HPDE6-E6E7 (cell line): ENCODE results near the gene TDRD1.

Experiments used
- DNase-seq: peaks from one replicate; pipeline ENCODE4 v3.0.0; 2011; ENCODE audit warnings: missing footprints; ENCODE audit errors: extremely low spot score

TDRD1 gene

DNA sequence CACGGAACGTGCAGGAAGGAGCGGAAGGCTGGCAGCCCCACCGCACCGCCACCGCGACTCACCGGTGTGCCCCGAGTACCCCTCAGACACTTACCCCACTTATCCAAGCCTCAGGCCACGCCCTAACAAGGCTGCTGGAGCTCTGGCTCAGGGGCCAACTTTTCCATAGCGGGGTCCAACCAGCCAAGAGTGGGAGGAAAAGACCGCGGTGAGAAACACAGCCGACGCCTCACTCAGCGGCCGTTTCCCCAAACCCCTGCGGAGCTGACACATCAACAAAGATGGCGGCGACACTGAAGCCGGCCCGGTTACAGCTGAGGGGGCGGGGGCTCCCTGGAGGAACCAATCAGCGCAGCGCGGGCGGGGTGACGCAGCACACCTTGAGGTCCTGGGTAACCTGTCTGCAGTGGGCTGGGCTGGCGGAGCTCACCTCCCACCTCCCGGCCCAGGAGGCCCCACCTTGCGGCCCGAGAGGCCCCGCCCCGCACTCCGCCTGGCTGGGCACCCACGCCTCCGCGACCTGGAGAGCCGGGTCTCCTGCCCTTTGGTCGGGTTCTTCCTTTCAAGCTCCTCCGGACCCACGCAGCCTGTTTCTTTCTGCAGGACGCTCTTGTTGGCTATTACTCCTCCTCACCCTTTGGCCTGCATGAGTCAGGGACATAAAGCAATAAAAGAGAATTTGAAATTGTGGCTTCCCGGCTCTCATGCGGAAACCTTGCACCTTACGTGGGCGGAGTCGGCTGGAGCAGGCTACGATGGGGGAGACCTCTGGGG, 5.0 kb upstream of the TDRD1 start, which contains the start of gene CCDC186:
Gene CCDC186 (minus strand): TSS at position 283 of the 774 bp plus-strand sequence. CDS start 10,935 bp downstream, outside the sequence.
- peak; percentile 95 for DNase-seq

DNA sequence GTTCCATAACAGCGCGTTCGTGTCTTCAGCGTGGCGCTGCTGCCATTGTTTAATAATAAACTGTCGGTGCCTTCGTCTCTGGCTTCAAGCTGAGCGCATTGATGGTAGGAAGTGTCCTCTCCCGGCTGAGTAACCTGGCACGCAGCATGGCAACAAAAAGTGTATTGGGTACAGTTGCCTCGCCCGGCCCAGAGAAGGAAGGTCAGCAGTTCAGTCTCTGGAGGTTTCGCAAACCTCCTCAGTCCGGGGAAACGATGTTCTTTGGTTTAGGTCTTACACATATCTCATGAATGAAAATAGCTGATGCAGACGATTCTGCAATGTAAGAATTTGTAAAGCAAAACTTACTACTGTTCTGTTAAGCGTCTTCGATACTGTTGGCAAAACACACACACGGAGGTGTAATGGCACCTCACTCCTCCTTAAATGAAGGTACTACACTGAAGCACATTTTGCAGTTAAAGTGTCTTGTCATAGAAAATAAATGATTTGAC, 4.4 kb upstream of the TDRD1 start:
- peak; percentile 41 for DNase-seq

- no peak for DNase-seq
These were observed 3.5 kb upstream of the TDRD1 start for GRCh38 chr10:114175667-114176066.

DNA sequence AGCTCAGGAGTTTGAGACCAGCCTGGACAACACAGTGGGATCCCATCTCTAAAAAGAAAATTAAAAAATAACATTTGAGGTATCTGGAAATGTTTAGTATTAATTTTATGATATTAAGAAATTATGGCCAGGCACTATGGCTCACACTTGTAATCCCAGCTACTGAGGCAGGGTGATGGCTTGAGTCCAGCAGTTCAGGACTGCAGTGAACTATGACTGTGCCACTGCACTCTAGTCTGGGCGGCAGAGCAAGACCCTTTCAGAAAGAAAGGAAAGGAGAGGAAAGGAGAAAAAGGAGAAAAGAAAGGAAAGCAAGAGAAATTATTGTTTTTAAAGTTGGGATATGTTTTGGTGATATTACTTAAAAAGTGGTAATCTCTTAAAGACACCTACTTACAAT, 2.6 kb upstream of the TDRD1 start:
- DNase-seq, result no peak

- no peak for DNase-seq
These were observed 594 bp downstream of the TDRD1 start for GRCh38 chr10:114179747-114180146.

DNA sequence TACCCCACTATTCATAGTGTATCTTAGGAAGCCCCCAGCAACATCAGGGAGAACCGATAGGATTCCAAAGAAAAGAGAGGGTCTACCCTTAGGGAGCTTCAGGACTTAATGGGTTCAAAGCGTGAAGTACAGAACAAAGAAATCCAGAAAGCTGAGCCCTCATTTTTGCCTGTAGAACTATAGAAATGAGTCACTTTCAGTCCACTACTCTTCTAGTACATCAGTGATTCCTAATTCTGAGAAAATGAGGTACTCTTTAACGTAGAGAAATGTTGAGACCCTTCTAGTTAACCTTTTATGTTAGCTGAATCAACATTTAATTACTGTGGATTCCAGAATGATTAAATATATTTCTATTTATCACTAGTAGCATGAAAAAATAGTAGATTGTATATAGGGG, 1.8 kb downstream of the TDRD1 start:
- DNase-seq, result no peak

GRCh38 chr10:114181971-114182370, 2.8 kb downstream of the TDRD1 start:
- no peak for DNase-seq

GRCh38 chr10:114183563-114183962, 4.4 kb downstream of the TDRD1 start:
- no peak for DNase-seq

DNA sequence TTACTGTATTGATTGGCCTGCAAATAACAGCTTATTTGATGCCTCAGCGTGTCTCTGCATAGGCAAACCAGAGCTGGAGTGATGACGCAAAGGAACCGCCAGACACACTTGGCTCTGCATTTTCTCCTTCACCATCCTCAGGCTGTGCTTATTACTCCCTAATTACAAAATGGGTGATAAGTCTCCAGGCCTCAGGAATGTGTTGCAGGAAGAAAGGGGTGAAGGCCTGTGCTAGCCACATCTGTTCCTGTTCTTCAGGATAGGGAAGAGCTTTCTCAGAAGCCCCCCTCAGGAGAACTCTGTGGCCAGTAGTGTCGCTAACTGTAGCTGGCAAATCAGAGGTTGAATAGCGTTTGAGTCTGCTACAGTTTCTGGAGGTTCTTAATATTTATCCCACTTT, 5.1 kb downstream of the TDRD1 start:
- no peak for DNase-seq

DNA sequence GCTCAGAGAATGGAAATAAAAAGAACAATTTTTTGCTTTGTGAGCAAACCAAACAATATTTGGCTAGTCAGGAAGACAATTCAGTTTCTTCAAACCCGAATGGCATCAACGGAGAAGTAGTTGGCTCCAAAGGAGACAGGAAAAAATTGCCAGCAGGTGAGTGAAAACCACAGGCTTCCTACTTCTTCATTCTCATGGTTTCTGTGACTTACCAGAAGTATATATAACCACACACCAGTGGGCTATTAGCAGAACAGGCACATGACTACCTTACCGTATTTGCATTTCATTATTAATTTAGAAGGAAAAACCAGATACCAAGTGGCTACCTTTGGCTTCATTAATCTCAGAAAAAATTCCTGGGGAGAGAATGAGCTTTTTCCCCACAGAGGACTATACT, 8.8 kb downstream of the TDRD1 start:
- DNase-seq, result no peak

DNA sequence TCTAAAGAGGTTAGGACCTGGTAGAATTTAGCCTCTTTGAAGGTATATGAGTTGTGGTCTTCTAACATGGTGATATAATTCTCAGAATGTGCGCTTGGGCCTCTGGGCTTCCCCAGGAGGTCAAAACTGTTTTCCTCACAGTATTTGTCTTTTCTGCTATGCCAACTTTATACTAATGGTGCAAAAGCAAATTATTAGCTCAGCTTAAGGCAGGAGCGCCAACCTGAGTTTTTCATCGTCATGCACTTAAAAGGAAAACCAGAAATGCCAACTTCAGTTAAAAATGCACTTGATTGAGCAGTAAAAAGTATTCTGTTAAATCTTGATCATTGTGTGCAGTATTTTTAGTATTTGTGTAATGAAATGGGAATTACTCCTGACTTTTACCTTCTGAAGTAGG, 9.7 kb downstream of the TDRD1 start:
- DNase-seq, result no peak

- DNase-seq, result no peak
These were observed 10.5 kb downstream of the TDRD1 start for GRCh38 chr10:114189700-114190099.

GRCh38 chr10:114195079-114195478, 15.9 kb downstream of the TDRD1 start:
- DNase-seq, result no peak

- no peak for DNase-seq
These were observed 20.1 kb downstream of the TDRD1 start for GRCh38 chr10:114199239-114199638.

DNA sequence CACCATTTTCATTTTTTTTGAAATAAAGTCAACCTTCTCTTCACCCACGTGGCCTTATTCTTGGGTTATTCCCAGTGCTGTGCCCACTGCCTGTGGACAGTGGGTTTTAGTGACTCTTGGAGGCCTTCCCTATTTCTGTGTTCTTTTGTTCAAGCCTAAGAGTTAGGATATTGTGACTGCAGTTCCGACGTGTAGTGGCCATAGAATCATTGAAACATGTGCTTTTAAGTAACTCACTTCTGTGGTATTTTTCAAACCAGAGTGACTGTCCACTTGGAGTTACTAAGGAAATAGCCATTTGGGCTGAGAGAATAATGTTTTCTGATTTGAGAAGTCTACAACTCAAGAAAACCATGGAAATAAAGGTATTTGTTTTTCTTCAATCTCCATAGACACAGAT, 23.7 kb downstream of the TDRD1 start:
- no peak for DNase-seq

DNA sequence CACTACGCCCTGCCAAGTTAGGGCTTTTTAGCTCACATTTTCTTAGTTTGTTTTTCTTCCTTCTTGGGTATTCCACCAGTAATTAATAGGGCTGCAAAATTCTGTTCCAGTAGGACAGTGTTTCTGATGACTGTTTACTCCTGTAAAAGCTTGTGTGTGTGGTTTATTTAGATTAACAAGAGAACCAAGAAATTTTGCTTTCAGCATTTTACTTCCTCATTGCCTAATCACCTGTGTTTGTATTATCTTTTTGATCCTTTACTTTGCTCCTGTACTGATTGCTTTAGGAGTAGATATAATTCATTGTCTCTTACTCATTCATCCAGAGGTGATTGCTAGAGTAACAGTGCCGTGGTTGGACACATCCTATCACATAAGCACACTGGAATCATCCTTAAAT, 27.7 kb downstream of the TDRD1 start:
- DNase-seq, result no peak

DNA sequence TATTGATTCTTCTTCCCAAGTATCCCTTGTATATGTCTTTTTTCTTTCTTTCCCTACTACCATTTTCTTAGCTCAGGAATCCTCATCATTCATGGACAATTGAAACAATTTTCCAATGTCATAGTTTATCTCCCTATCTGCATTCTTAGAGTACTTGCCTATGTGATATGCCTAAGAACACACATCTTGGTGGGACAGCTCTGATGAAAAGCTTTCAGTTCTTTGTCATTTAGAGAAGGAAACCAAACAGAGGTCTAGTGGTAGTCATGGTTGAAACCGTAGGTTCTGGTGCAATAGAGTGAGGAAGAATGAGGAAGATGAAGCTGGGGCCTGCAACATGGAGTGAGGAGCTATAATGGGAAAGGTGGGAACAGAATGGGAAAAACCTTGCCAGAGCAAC, 28.2 kb downstream of the TDRD1 start:
- no peak for DNase-seq

DNA sequence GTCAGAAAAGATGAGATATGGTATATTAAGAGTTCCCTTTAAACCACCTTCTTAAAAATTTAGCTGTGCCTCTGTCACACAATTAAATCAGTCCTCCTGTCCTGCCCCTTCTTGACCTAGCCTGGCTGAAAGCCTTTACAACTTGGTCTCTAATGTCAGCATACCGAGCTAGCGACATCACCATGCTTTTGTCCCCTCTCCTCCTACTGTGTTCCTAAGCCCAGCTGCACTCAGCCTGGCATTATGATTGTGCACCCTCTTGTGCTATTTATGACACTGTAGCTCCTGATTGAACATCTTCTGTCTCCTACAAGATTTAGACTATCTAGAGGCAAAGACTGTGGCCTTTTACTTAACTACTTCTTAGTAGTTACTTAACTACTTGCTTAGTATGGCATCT, 29.2 kb downstream of the TDRD1 start:
- DNase-seq, result no peak

GRCh38 chr10:114212153-114212552, 33.0 kb downstream of the TDRD1 start:
- DNase-seq, result no peak

DNA sequence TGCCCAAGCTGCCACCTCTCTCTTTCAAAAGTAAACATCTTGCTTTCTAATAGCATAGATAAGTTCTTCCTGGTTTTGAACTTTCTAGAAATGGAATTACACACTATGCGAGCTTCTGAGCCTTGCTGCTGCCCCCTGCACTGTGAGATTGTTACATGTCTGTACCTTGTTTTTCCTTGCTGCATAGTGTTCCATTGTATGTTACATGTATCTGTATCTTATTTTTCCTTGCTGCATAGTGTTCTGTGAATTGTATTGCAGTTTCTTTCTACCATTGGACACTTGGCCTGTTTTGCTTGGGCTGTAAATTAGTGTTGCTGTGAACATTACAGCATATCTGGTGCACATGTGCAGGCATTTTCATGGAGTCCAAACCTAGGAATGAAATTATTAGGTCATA, 35.9 kb downstream of the TDRD1 start:
- no peak for DNase-seq

DNA sequence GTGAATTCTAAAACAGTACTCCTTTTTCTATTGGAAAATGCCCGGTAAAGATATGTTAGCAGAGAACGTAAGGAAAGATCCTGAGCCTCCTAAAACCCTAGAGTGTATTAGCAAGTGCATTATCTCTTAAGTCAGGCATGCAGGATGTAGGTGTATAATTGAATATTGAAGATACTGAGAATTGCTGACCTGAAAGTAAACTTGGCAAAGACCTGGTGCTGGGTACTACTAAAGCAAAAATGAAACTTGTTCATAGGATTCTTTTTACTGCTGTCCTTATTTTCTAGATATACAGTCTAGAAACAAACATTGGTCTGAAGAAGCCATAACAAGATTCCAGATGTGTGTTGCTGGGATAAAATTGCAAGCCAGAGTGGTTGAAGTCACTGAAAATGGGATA, 41.1 kb downstream of the TDRD1 start:
- no peak for DNase-seq

- no peak for DNase-seq
These were observed 42.1 kb downstream of the TDRD1 start for GRCh38 chr10:114221235-114221634.

DNA sequence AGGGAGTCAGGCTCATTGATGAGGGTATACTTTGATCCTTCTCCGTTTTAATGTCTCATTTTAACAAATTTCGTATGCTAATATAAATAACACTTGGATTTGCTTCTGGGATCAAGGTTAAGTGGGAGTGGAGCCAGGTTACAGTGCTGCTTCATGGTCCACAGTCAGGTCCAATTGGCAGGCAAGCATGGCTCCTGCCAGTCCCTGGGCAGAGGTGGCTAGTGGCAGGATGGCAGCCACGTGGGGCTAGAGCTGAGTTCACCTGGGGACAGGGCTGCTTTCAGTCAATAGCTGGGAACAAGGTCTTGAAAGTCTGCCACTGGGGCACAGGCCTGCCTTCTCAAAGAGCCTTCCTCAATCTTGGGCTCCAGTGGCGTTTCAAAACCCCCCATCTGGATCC, 43.9 kb downstream of the TDRD1 start:
- DNase-seq, result no peak

DNA sequence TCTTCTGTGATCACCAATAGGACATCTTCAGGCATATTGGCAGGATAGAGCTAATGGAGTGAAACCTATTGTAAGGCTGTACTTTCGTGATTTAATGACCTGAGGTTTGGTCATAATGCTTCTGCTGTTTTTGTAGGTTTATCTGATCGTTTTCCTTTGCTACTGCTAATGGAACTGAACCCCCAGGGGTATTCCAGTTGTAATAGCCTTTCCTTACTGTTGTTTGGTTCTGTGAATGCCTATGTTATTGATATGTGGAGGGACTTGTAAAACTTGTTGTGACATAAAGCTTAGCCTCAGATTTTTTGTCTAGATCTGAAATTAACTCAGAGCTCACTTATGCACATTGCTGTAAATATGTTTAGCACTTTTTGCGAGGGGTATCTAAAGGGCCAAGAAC, 49.0 kb downstream of the TDRD1 start:
- DNase-seq, result no peak
